ENCODE measurements around the gene BACE1.
A peak's percentile ranks its signal among the peaks of the same experiment; 100 is the strongest.
"Not testable (repeated sequence)": the region's sequence is repeated elsewhere in the genome, so short reads cannot be mapped to it uniquely, and the experiment has no call there.

Gene BACE1

DNA sequence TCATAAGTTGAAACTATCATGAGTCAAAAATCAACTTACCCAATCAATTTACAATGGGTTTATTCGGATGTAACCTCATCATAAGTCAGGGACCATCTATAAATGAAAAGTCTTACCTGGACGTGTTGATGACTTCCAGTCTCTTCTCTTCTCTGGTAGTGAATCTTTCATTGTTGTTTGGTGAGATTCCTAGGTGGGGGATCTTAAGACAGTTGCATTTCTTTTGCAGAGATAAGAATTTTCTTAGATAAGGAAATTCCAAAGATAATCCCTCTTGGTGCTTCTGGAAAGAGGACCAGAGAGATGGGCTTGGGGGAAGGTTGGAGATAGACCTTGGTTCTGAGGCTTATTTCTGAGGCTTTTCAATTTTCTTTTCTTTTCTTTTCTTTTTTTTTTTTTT lies 46.2 kb downstream of the BACE1 start:
- DNase-seq (ENCODE audit: insufficient read length) (no peak), FAIRE-seq (no peak)
- no peak for TF ChIP-seq POLR2AphosphoS5 (IDR thresholded peaks at IDR 0.05; ENCODE audit: low read depth, low read length)
- TF ChIP-seq POLR2A (IDR thresholded peaks at IDR 0.05; ENCODE audit: low read depth, low read length), result no peak
- TF ChIP-seq TAF1 (IDR thresholded peaks at IDR 0.05; ENCODE audit: borderline replicate concordance, low read depth, low read length), result no peak

- FAIRE-seq (no peak), DNase-seq (ENCODE audit: insufficient read length) (no peak)
- TF ChIP-seq TAF1 (IDR thresholded peaks at IDR 0.05; ENCODE audit: borderline replicate concordance, low read depth, low read length) (no peak), POLR2AphosphoS5 (IDR thresholded peaks at IDR 0.05; ENCODE audit: low read depth, low read length) (no peak)
Measured at GRCh38 chr11:117265745-117266144, 50.3 kb downstream of the BACE1 start.

DNA sequence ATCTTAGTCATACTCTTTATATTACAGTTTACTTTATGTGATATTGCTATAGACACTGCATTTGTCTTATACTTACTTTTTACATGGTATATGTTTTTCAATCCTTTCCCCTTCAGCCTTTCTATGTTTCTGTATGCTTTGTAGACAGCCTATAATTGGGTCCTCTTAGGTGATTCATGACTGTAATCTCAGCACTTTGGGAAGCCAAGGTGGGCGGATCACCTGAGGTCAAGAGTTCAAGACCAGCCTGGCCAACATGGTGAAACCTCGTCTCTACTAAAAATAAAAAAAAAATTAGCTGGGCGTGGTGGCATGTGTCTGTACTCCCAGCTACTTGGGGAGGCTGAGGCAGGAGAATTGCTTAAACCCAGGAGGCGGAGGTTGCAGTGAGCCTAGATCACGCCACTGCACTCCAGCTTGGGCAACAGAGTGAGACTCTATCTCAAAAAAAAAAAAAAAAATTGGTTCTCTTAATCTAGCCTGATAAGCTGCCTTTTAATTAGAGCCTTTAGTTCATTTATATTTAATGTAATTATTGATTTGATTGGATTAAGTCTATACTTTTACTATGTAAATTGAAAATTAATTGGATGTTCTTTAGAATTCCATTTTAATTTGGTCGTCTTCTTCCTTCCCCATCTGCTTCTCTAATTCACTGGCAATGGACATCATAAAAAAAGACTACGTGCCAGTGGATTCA lies 51.3 kb downstream of the BACE1 start:
- FAIRE-seq; DNase-seq (ENCODE audit: insufficient read length): not testable (repeated sequence)

GRCh38 chr11:117259417-117259816 lies 56.6 kb downstream of the BACE1 start:
- FAIRE-seq, result peak; percentile 5
- no peak for DNase-seq (ENCODE audit: insufficient read length)
- TF ChIP-seq POLR2AphosphoS5 (IDR thresholded peaks at IDR 0.05; ENCODE audit: low read depth, low read length) (no peak), POLR2A (IDR thresholded peaks at IDR 0.05; ENCODE audit: low read depth, low read length) (no peak), TAF1 (IDR thresholded peaks at IDR 0.05; ENCODE audit: borderline replicate concordance, low read depth, low read length) (no peak)

DNA sequence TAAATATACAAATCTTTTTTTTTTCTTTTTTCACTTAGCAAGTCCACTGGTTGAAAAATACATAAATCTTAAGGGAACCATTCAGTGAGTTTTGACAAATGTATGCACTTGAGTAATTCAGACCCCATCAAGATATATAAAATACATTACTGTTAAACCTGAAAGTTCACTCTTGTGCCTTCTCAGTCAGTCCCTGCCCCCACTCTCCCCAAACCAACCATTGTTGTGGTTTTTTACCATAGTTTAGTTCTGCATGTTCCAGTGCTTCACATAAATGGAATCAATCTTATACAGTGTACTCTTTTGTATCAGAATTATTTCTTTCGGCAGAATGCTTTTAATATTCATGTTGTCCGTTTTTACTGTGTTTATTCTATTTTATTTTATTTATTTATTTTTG lies 57.5 kb downstream of the BACE1 start:
- TF ChIP-seq POLR2AphosphoS5 (IDR thresholded peaks at IDR 0.05; ENCODE audit: low read depth, low read length) (no peak), TAF1 (IDR thresholded peaks at IDR 0.05; ENCODE audit: borderline replicate concordance, low read depth, low read length) (no peak), POLR2A (IDR thresholded peaks at IDR 0.05; ENCODE audit: low read depth, low read length) (no peak)
- DNase-seq (ENCODE audit: insufficient read length) (no peak), FAIRE-seq (no peak)

DNA sequence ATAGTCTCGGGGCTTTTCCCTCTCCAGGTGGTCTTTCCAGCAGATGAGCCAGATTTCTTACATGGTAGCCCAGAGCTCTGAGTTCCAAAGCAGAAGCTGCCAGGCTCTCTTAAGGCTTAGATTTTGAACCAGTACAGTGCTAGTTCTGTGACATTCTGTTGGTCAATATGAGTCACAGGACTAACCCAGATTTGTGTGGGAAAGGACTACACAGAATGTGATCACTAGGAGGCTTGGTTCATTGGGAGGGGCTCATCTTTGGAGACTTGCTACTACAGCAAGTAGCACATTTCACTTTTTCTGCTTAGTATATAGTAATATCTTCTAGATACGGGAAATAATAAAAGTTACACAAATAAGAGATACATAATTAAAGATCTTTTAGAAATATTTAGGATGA lies 59.5 kb downstream of the BACE1 start:
- TF ChIP-seq POLR2AphosphoS5 (IDR thresholded peaks at IDR 0.05; ENCODE audit: low read depth, low read length) (no peak), TAF1 (IDR thresholded peaks at IDR 0.05; ENCODE audit: borderline replicate concordance, low read depth, low read length) (no peak), POLR2A (IDR thresholded peaks at IDR 0.05; ENCODE audit: low read depth, low read length) (no peak)
- FAIRE-seq (no peak), DNase-seq (ENCODE audit: insufficient read length) (no peak)

- TF ChIP-seq POLR2A (IDR thresholded peaks at IDR 0.05; ENCODE audit: low read depth, low read length), result no peak
- no peak for TF ChIP-seq TAF1 (IDR thresholded peaks at IDR 0.05; ENCODE audit: borderline replicate concordance, low read depth, low read length)
- TF ChIP-seq POLR2AphosphoS5 (IDR thresholded peaks at IDR 0.05; ENCODE audit: low read depth, low read length), result no peak
- FAIRE-seq (no peak), DNase-seq (ENCODE audit: insufficient read length) (no peak)
Measured at GRCh38 chr11:117255966-117256365, 60.1 kb downstream of the BACE1 start.

DNA sequence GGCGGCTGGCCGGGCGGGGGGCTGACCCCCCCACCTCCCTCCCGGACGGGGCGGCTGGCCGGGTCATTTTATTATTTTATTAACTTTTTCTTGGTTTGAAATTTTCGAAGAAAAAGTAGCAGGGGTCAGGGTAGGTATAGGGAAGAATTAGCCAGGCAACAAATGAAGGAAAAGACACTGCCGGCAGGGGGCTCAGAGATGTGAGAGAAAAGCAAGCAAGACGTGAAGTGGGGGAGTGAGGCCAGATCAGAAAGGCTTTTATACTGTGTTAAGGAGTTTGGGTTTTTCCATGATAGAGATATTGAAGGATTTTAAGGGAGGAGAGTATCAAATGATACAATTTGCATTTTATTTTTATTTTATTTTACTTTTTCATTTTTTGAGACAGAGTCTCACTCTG lies 64.5 kb downstream of the BACE1 start:
- TF ChIP-seq POLR2A (IDR thresholded peaks at IDR 0.05; ENCODE audit: low read depth, low read length), result no peak
- no peak for TF ChIP-seq TAF1 (IDR thresholded peaks at IDR 0.05; ENCODE audit: borderline replicate concordance, low read depth, low read length)
- no peak for TF ChIP-seq POLR2AphosphoS5 (IDR thresholded peaks at IDR 0.05; ENCODE audit: low read depth, low read length)
- DNase-seq (ENCODE audit: insufficient read length) (no peak), FAIRE-seq (no peak)

- FAIRE-seq (no peak), DNase-seq (ENCODE audit: insufficient read length) (no peak)
- no peak for TF ChIP-seq POLR2AphosphoS5 (IDR thresholded peaks at IDR 0.05; ENCODE audit: low read depth, low read length)
- TF ChIP-seq TAF1 (IDR thresholded peaks at IDR 0.05; ENCODE audit: borderline replicate concordance, low read depth, low read length), result no peak
Measured at GRCh38 chr11:117249571-117249970, 66.5 kb downstream of the BACE1 start.

DNA sequence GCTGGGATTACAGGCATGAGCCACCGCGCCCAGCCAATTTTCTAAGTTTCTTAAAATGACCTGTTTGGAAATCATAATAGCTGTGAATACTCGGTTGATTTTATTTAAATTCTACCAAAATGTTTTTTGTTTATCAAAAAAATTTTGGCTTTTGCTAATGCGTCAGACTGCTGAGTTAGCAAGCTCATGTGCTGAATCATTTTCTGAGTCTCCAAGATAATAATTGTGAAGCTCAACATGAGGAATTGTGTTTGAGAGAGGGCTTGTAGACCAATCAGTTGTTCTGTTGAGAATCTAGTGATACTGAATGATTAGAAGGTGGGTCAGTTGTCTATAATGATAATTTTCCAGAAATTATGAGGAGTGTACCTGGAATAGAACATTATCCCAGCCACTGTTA lies 67.7 kb downstream of the BACE1 start:
- TF ChIP-seq TAF1 (IDR thresholded peaks at IDR 0.05; ENCODE audit: borderline replicate concordance, low read depth, low read length) (no peak), POLR2AphosphoS5 (IDR thresholded peaks at IDR 0.05; ENCODE audit: low read depth, low read length) (no peak), POLR2A (IDR thresholded peaks at IDR 0.05; ENCODE audit: low read depth, low read length) (no peak)
- FAIRE-seq (no peak), DNase-seq (ENCODE audit: insufficient read length) (no peak)

DNA sequence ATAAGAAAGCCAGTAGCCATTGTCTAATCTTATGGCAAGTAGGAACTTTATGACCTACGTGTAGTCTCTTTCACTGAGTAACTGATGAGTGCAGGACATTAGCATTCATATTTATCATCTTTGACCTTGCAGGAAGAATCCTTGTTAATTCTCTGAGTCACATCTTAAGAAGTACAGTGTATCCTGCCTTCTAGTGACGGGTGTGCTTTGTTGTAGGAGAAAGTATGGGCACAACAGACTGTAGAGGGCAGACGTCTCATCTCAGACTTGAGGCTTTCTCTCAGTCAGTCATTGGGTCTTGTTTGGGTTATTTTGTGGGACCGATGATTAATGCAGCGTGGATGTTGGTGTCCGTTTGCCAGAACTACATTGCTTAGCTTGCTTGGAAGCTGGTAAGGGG lies 76.8 kb downstream of the BACE1 start:
- no peak for TF ChIP-seq POLR2AphosphoS5 (IDR thresholded peaks at IDR 0.05; ENCODE audit: low read depth, low read length)
- TF ChIP-seq POLR2A (IDR thresholded peaks at IDR 0.05; ENCODE audit: low read depth, low read length), result no peak
- no peak for TF ChIP-seq TAF1 (IDR thresholded peaks at IDR 0.05; ENCODE audit: borderline replicate concordance, low read depth, low read length)
- DNase-seq (ENCODE audit: insufficient read length) (no peak), FAIRE-seq (no peak)

DNA sequence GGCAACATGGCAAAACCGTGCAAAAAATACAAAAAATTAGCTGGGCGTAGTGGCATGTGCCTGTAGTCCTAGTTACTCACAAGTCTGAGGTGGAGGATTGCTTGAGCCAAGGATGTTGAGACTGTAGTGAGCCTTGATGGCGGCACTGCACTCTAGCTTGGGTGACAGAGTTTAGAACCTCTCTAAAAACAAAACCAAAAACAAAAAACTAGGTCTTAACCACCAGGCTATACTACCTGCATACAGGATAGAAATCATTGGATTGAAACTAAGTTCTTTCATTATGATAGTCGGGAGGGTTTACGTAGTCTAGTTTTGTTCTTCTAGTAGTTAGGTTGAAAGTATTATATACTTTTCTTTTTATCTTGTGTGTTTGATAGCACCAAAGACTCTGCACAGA lies 77.8 kb downstream of the BACE1 start:
- FAIRE-seq (no peak), DNase-seq (ENCODE audit: insufficient read length) (no peak)
- TF ChIP-seq POLR2AphosphoS5 (IDR thresholded peaks at IDR 0.05; ENCODE audit: low read depth, low read length), result no peak
- no peak for TF ChIP-seq POLR2A (IDR thresholded peaks at IDR 0.05; ENCODE audit: low read depth, low read length)
- no peak for TF ChIP-seq TAF1 (IDR thresholded peaks at IDR 0.05; ENCODE audit: borderline replicate concordance, low read depth, low read length)

Data from GM12892 (cell line).